CD4-positive, alpha-beta memory T cell (primary cell): ENCODE data around the gene ZFP36L1. TPM values are rescaled to one million over a fixed set of nuclear protein-coding genes. Genes with fewer than 3 reads are reported as not detected.

ENCODE experiments used
- CTCF ChIA-PET: fragments of 350-600 bp; sonication (Branson Sonifier 250); formaldehyde crosslinking; loops from one replicate; lab custom pipeline; 2021; ENCODE audit warnings: inconsistent platforms; ENCODE audit not compliant: partially characterized antibody; lab: Charles Lee
- POLR2A ChIA-PET: fragments of 350-600 bp; sonication (Branson Sonifier 250); formaldehyde crosslinking; loops from one replicate; lab custom pipeline; 2021; ENCODE audit not compliant: partially characterized antibody; lab: Charles Lee
- DNase-seq, 5 donors: peaks; one replicate each; pipeline versions ENCODE4 v3.0.0 to v3.0.0-alpha.2; 2020 to 2022; ENCODE audit warnings: mixed read lengths in 1 of 5
- H3K27ac ChIP-seq: one replicate; pipeline ENCODE4 v1.7.0; 2013; ENCODE audit warnings: low read depth, low read length
- H3K27me3 ChIP-seq: 2 replicates; pipeline ENCODE4 v1.7.0; 2013; ENCODE audit warnings: mild to moderate bottlenecking, low read length, moderate library complexity; ENCODE audit not compliant: insufficient read depth
- H3K36me3 ChIP-seq: 2 replicates; pipeline ENCODE4 v1.7.0; 2013; ENCODE audit warnings: mild to moderate bottlenecking, low read length, moderate library complexity; ENCODE audit not compliant: insufficient read depth
- H3K4me1 ChIP-seq: 2 replicates; pipeline ENCODE4 v1.7.0; 2013; ENCODE audit warnings: mild to moderate bottlenecking, low read length, moderate library complexity; ENCODE audit not compliant: insufficient read depth
- H3K4me3 ChIP-seq, 2 donors: one replicate each; pipeline ENCODE4 v1.7.0; 2013; ENCODE audit warnings: low read length in 2 of 2, mild to moderate bottlenecking in 1 of 2
- H3K9me3 ChIP-seq, 2 donors: one replicate each; pipeline ENCODE4 v1.7.0; 2013; ENCODE audit warnings: low read length in 2 of 2, control low read depth in 1 of 2; ENCODE audit not compliant: control insufficient read depth in 1 of 2
- H3K27ac Mint-ChIP-seq, 7 donors: one replicate each; pipeline ENCODE4 v1.8.0; 2020 to 2021; ENCODE audit warnings: mixed read lengths in 7 of 7, mild to moderate bottlenecking in 6 of 7, inconsistent platforms in 3 of 7, moderate library complexity in 3 of 7
- H3K27me3 Mint-ChIP-seq, 2 donors: one replicate each; pipeline ENCODE4 v1.8.0; 2020 to 2021; ENCODE audit warnings: mixed read lengths in 2 of 2
- H3K36me3 Mint-ChIP-seq, 2 donors: one replicate each; pipeline ENCODE4 v1.8.0; 2020 to 2021; ENCODE audit warnings: mixed read lengths in 2 of 2, inconsistent platforms in 1 of 2, mild to moderate bottlenecking in 1 of 2
- H3K4me1 Mint-ChIP-seq, 4 donors: one replicate each; pipeline ENCODE4 v1.8.0; 2020 to 2021; ENCODE audit warnings: mixed read lengths in 4 of 4, mild to moderate bottlenecking in 1 of 4
- H3K4me3 Mint-ChIP-seq, 8 donors: one replicate each; pipeline ENCODE4 v1.8.0; 2020 to 2021; ENCODE audit warnings: mixed read lengths in 8 of 8, mild to moderate bottlenecking in 7 of 8, moderate library complexity in 6 of 8, inconsistent platforms in 3 of 8
- H3K9me3 Mint-ChIP-seq, 8 donors: one replicate each; pipeline ENCODE4 v1.8.0; 2020 to 2021; ENCODE audit warnings: mixed read lengths in 8 of 8, mild to moderate bottlenecking in 5 of 8, inconsistent platforms in 3 of 8, moderate library complexity in 1 of 8
- intact Hi-C: fragments of 100-400 bp; cut with micrococcal nuclease; formaldehyde crosslinking; loops from one replicate; pipeline ENCODE4 v1.15.1; 2023
- polyA plus RNA-seq, 2 donors: library from polyadenylated mRNA; unstranded; fragments of 300-500 nt; fragmentation: Illumina TruSeq; gene quantifications; one replicate each; pipeline ENCODE4 v1.2.3, GENCODE V29; 2021
- total RNA-seq, 2 experiments: library from RNA; stranded (reverse); gene quantifications; one replicate each; pipeline ENCODE4 v1.2.3, GENCODE V29; 2021

Gene ZFP36L1
- total and polyA plus RNA-seq, 4 experiments from 2014 or later, result 60.3 to 242 (median 177) TPM

GRCh38 chr14:68798621-68799020 lies 5.8 kb upstream of the ZFP36L1 start:
- H3K9me3 Mint-ChIP-seq, result peaks cover 2 to 18% (median 11%) of the 10 kb centered on the region in 8 donors
- Histone ChIP-seq H3K27ac (no peak overlapping the region), H3K27me3 (no peaks in the 10 kb centered on the region), H3K36me3 (no peaks in the 10 kb centered on the region), H3K4me1 (peaks cover 20% of the 10 kb centered on the region), H3K4me3 (no peak overlapping the region), H3K9me3 (no peaks in the 10 kb centered on the region)
- intact Hi-C loops, result no loop called here
- peak overlapping the region in 4 of 7 donors; percentile 23 to 73 (median 25) for H3K27ac Mint-ChIP-seq
- POLR2A ChIA-PET, result interaction anchor here (22.0 to 22.3 kb wide), 2 partner anchors 15 to 22 kb away, joined by 997 to 1973 read pairs; no protein-coding TSS in a partner anchor
- peaks cover 29 to 63% (median 32%) of the 10 kb centered on the region in 4 donors for H3K4me1 Mint-ChIP-seq
- peaks cover 8 to 34% of the 10 kb centered on the region in 2 donors for H3K36me3 Mint-ChIP-seq
- no peak for DNase-seq
- CTCF ChIA-PET, result interaction anchor here (0.7 to 5.2 kb wide), 2 partner anchors 8 to 16 kb away, joined by 3 to 107 read pairs; no protein-coding TSS in a partner anchor
- peak overlapping the region in 1 of 8 donors; percentile 17 for H3K4me3 Mint-ChIP-seq
- H3K27me3 Mint-ChIP-seq, result peaks cover 0 to 5% of the 10 kb centered on the region in 2 donors

- peaks cover 29 to 76% (median 32%) of the 10 kb centered on the region in 4 donors for H3K4me1 Mint-ChIP-seq
- POLR2A ChIA-PET, result interaction anchor here (0.9 to 22.3 kb wide), 5 partner anchors 16 to 860 kb away, joined by 4 to 1973 read pairs (median 63); no protein-coding TSS in a partner anchor
- peak overlapping the region; percentile 67 to 94 (median 92) for H3K4me3 Mint-ChIP-seq
Observed at GRCh38 chr14:68797121-68797670, 4.3 kb upstream of the ZFP36L1 start.

DNA sequence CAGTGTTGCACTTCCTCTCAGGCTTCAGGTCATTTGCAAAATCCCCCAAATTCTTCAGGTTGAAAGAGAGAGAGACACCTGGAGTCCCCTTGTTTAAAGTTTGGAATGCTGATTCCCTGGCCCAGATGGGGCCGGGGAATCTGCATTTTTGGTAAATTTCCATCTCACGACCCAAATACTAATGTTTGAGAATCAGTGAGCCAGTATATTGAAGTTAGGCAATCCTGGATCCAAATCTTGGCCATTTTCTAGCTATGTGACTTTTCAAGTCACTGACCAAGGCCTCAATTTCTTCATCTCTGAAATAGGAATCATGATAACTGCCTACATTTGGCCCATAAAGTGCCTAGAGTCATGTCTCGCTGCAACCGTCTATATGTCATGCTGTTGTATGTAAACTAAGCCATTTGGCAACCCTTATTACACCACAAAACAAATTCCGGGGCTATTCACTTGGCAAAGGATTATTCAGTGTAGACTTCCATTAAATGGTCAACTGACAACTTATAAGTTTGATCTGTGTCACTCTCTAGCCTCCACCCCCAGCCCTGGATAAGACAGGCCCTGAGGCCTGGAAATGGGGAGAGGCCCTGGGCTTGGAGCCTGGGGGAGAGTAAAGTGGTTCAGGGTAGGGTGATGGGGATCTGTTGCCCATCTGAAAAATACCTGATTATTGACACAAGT lies 3.7 kb upstream of the ZFP36L1 start:
- intact Hi-C loops, result loop anchor here (1.0 kb wide), 1 partner anchor 20 kb away; no protein-coding TSS in a partner anchor
- peak overlapping the region; percentile 99 for H3K27ac ChIP-seq
- H3K36me3 ChIP-seq, result peaks cover 3% of the 10 kb centered on the region
- H3K9me3 ChIP-seq, result no peaks in the 10 kb centered on the region
- H3K4me1 ChIP-seq, result peaks cover 20% of the 10 kb centered on the region
- peak overlapping the region; percentile 88 to 98 for H3K4me3 ChIP-seq
- H3K27me3 ChIP-seq, result no peaks in the 10 kb centered on the region
- no peak for DNase-seq
- ChIA-PET POLR2A (interaction anchor here (0.9 to 22.3 kb wide), 13 partner anchors 17 to 859 kb away, joined by 4 to 1973 read pairs (median 10); no protein-coding TSS in a partner anchor), CTCF (interaction anchor here (0.6 to 5.2 kb wide), 11 partner anchors 9 to 547 kb away, joined by 3 to 107 read pairs (median 4); no protein-coding TSS in a partner anchor)
- Mint-ChIP-seq H3K27ac (peak overlapping the region; percentile 98 to 100 (median 99)), H3K4me3 (peak overlapping the region; percentile 88 to 95 (median 94)), H3K27me3 (peaks cover 0 to 8% of the 10 kb centered on the region in 2 donors), H3K4me1 (peaks cover 23 to 70% (median 30%) of the 10 kb centered on the region in 4 donors), H3K36me3 (peaks cover 3 to 45% of the 10 kb centered on the region in 2 donors), H3K9me3 (peaks cover 0 to 12% (median 3%) of the 10 kb centered on the region in 8 donors)

More at GRCh38 chr14:68797121-68797670, 4.3 kb upstream of the ZFP36L1 start:
- H3K9me3 Mint-ChIP-seq, result peaks cover 2 to 18% (median 9%) of the 10 kb centered on the region in 8 donors
- H3K4me1 ChIP-seq, result peaks cover 20% of the 10 kb centered on the region
- H3K27ac Mint-ChIP-seq, result peak overlapping the region; percentile 98 to 100 (median 99)
- peaks cover 0 to 8% of the 10 kb centered on the region in 2 donors for H3K27me3 Mint-ChIP-seq
- H3K9me3 ChIP-seq, result no peaks in the 10 kb centered on the region
- H3K27ac ChIP-seq, result peak overlapping the region; percentile 99
- no peaks in the 10 kb centered on the region for H3K27me3 ChIP-seq
- peaks cover 8 to 45% of the 10 kb centered on the region in 2 donors for H3K36me3 Mint-ChIP-seq
- no peak overlapping the region for H3K4me3 ChIP-seq
- intact Hi-C loops, result no loop called here
- H3K36me3 ChIP-seq, result no peaks in the 10 kb centered on the region
- CTCF ChIA-PET, result interaction anchor here (0.6 to 5.2 kb wide), 8 partner anchors 10 to 546 kb away, joined by 3 to 107 read pairs (median 4); no protein-coding TSS in a partner anchor
- DNase-seq, result peak in 1 of 5 donors; percentile 42

GRCh38 chr14:68795597-68796417 lies 2.9 kb upstream of the ZFP36L1 start:
- Histone ChIP-seq H3K27me3 (no peaks in the 10 kb centered on the region), H3K27ac (peak overlapping the region; percentile 99), H3K36me3 (peaks cover 6% of the 10 kb centered on the region), H3K9me3 (no peaks in the 10 kb centered on the region), H3K4me1 (peaks cover 20% of the 10 kb centered on the region), H3K4me3 (peak overlapping the region; percentile 88 to 98)
- ChIA-PET CTCF (interaction anchor here (0.7 to 5.2 kb wide), 10 partner anchors 7 to 546 kb away, joined by 3 to 107 read pairs (median 3); no protein-coding TSS in a partner anchor), POLR2A (interaction anchor here (0.6 to 22.3 kb wide), 32 partner anchors 18 to 979 kb away, joined by 3 to 1973 read pairs (median 4); partner anchors contain the start of gene ZFYVE26)
- Mint-ChIP-seq H3K27ac (peak overlapping the region; percentile 98 to 100 (median 99)), H3K27me3 (peaks cover 0 to 8% of the 10 kb centered on the region in 2 donors), H3K9me3 (peaks cover 0 to 10% (median 1%) of the 10 kb centered on the region in 8 donors), H3K4me3 (peak overlapping the region; percentile 88 to 100 (median 94)), H3K4me1 (peaks cover 22 to 71% (median 29%) of the 10 kb centered on the region in 4 donors), H3K36me3 (peaks cover 8 to 51% of the 10 kb centered on the region in 2 donors)
- intact Hi-C loops, result loop anchor here (1.0 to 2.0 kb wide), 2 partner anchors 20 to 979 kb away; partner anchors contain the start of gene ZFYVE26
- peak; percentile 88 to 93 (median 89) for DNase-seq

GRCh38 chr14:68794851-68795596 lies 2.2 kb upstream of the ZFP36L1 start:
- peaks cover 18 to 74% (median 28%) of the 10 kb centered on the region in 4 donors for H3K4me1 Mint-ChIP-seq

More at GRCh38 chr14:68794851-68795596, 2.2 kb upstream of the ZFP36L1 start:
- Histone ChIP-seq H3K4me3 (peak overlapping the region; percentile 88 to 98), H3K9me3 (no peaks in the 10 kb centered on the region), H3K36me3 (peaks cover 11% of the 10 kb centered on the region), H3K27me3 (no peaks in the 10 kb centered on the region), H3K4me1 (peaks cover 20% of the 10 kb centered on the region), H3K27ac (peak overlapping the region; percentile 99)
- peaks cover 0 to 8% of the 10 kb centered on the region in 2 donors for H3K27me3 Mint-ChIP-seq
- intact Hi-C loops, result loop anchor here (2.0 to 5.0 kb wide), 3 partner anchors 817 to 978 kb away; partner anchors contain the start of genes SRSF5, SUSD6 and ZFYVE26
- H3K4me3 Mint-ChIP-seq, result peak overlapping the region; percentile 88 to 100 (median 94)
- H3K36me3 Mint-ChIP-seq, result peaks cover 15 to 55% of the 10 kb centered on the region in 2 donors
- peak in 4 of 5 donors; percentile 44 to 75 (median 55) for DNase-seq
- ChIA-PET CTCF (interaction anchor here (0.7 to 5.2 kb wide), 9 partner anchors 8 to 546 kb away, joined by 3 to 107 read pairs (median 3); no protein-coding TSS in a partner anchor), POLR2A (interaction anchor here (0.6 to 22.3 kb wide), 31 partner anchors 18 to 979 kb away, joined by 3 to 1973 read pairs (median 4); partner anchors contain the start of gene ZFYVE26)
- H3K9me3 Mint-ChIP-seq, result peaks cover 0 to 13% (median 0%) of the 10 kb centered on the region in 8 donors
- H3K27ac Mint-ChIP-seq, result peak overlapping the region; percentile 99 to 100 (median 100)
